G401 (cell line): ENCODE measurements around the gene ANKFY1. TPM values are rescaled to one million over a fixed set of nuclear protein-coding genes. Genes with fewer than 3 reads are reported as not detected.
"Not testable (repeated sequence)": the region's sequence is repeated elsewhere in the genome, so short reads cannot be mapped to it uniquely, and the experiment has no call there.

ENCODE experiments used
- DNase-seq: peaks from one replicate; pipeline ENCODE4 v3.0.0-alpha.2; 2015; ENCODE audit warnings: low spot score
- in situ Hi-C: cut with HindIII; loops from 2 replicates; pipeline ENCODE4 v1.10.0; 2016; ENCODE audit warnings: low sequenced_read_pairs, mixed read lengths
- total RNA-seq: library from RNA; depleted of rRNA; stranded (reverse); fragments of >200 nt; shearing (Covaris generic); gene quantifications from 2 replicates; pipeline ENCODE4 v1.2.3, GENCODE V29; 2014

The ANKFY1 gene
- total RNA-seq, 1 experiment from 2014 or later = 22.2 TPM

GRCh38 chr17:4262703-4263102, 1.1 kb downstream of the ANKFY1 start:
- in situ Hi-C loops = no loop called here
- DNase-seq = no peak

- no peak for DNase-seq
- in situ Hi-C loops = no loop called here
Measured at GRCh38 chr17:4261452-4261851, 2.3 kb downstream of the ANKFY1 start.

GRCh38 chr17:4258867-4259266, 4.9 kb downstream of the ANKFY1 start:
- no peak for DNase-seq
- in situ Hi-C loops = no loop called here

DNA sequence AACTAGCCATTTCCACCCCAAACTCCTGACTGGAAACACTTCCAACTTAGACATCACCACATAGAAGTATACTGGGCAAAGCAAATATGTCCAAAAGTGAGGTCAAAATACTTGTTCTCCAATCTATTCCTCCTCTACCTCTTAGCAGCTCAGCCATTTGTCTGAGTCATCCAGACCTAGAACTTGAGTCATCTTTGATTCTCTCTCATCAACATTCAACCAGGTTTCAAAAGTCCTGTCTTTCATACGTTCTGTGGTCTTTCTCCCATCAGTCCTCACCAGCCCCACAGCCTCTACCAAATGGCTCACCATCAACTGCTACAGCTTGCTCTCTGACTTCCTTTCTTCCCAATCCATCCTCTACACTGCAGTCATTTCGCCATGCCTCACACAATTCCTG, 6.8 kb downstream of the ANKFY1 start:
- in situ Hi-C loops = no loop called here

GRCh38 chr17:4255271-4255670, 8.5 kb downstream of the ANKFY1 start:
- in situ Hi-C loops, DNase-seq: not testable (repeated sequence)

More for the DNA sequence above, 6.8 kb downstream of the ANKFY1 start:
- no peak for DNase-seq

DNA sequence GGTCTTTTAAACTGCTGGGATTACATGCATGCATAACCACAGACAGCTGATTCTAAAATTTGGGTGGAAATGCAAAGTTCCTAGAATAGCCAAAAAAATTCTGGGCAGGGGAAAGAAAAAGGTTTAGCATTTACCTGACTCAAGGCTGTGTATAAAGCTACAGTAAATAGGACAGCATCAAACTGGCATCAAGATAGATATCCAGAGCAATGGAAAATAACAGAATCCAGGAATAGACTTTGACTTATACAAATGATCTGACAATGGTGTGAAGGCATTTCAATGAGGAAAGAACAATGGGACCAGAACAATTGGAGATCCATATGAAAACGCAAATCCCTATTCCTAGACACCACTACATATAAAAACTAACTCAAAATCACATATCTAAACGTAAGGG, 12.9 kb downstream of the ANKFY1 start:
- in situ Hi-C loops = no loop called here
- DNase-seq = no peak

DNA sequence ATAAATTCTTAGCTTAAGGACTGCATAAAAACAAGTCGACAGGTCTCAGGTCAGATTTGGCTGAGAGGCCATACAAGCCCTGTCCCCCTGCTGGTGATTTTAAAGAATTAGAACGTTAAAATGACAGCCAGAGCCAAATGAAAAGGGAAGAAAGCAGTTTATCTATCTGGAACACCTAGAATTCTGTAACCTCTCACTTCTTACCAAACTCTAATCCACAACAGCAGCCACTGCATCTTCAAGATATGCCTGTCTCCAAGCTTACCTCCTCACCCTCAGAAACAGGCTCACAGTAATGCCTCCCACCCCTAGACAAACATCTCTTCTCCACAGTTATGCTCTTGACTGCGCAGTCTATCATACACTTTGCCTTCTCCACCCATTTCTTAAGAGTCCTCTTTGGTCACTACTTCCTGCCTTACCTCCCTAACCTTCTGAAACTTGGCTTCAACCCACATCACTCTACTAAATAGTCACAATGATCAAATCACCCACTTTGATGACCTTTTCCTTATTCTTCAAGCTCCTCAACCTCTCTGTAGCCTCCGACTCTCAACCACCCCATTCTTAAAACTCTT, 14.2 kb downstream of the ANKFY1 start:
- in situ Hi-C loops = no loop called here
- peak; percentile 49 for DNase-seq

DNA sequence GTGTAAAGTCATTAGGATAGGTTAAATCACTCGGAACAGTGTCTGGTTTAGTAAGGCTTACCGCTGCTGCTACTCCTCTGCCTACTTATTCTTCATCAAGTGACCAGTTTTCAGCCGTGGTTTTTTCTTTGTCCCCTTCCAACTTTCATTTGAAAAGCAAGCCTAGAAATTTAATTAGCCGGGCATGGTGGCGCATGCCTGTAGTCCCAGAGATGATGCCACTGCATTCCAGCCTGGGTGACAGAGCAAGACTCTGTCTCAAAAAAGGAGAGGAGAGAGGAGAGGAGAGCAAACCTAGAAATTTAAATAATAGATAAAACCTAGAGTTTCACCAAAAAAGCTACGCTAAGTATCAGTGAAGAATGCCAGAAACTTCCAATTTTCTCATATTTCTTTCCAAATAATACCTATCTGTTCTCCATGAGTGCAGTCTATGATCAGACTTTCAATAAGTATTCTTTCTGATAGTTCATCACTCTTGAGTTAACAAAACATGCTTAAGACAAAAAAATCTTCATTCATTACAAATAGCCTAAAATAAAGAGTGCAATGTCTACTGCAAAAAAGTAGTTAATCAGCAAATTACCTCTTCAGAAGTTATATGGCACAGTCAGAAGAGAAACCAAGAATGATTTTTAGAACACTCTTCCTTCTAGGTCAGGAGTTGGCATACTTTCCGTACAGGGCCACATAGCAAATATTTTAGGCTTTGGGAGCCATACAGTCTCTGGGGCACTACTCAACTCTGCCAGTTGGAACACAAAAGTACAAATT, 15.1 kb downstream of the ANKFY1 start:
- in situ Hi-C loops = no loop called here

GRCh38 chr17:4247971-4248388, 15.8 kb downstream of the ANKFY1 start:
- in situ Hi-C loops = no loop called here
- no peak for DNase-seq

More for the DNA sequence above, 15.1 kb downstream of the ANKFY1 start:
- no peak for DNase-seq

DNA sequence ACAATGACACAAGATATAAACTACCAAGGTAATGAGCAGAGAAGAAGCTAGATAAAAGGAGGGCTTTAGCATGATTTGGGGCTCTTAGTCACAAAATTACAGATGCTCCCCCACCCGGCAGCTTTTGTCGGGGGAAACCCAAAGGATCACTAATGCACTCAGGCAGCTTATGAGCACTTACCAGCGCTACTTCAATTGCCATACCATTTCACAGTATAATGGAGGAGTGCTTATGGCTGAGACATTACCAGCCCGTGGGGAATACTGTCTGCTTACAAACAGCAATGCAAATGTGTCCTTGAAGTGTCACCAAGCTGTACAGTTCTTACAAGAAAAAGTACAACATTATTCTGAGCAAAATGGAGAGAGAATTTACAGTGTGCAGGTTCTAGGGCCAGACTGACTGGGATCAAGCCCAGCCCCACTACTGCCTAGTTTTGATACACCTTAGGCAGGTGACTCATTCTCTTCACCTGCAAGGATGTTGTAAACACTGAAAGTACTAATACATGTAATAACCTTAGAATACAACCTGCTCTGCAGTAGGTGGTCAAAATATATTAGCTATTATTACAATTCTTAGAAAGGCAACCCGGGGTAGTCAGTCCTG, 16.3 kb downstream of the ANKFY1 start:
- in situ Hi-C loops = no loop called here
- no peak for DNase-seq

GRCh38 chr17:4246674-4247073, 17.1 kb downstream of the ANKFY1 start:
- in situ Hi-C loops = no loop called here
- DNase-seq = no peak

GRCh38 chr17:4241535-4241934, 22.2 kb downstream of the ANKFY1 start:
- in situ Hi-C loops = no loop called here
- no peak for DNase-seq

- DNase-seq = peak; percentile 57
- in situ Hi-C loops = no loop called here
Measured at GRCh38 chr17:4236456-4236855, 27.3 kb downstream of the ANKFY1 start.

- in situ Hi-C loops = no loop called here
Measured at GRCh38 chr17:4235372-4236279, 28.2 kb downstream of the ANKFY1 start.

GRCh38 chr17:4234401-4234800, 29.4 kb downstream of the ANKFY1 start:
- in situ Hi-C loops = no loop called here
- no peak for DNase-seq

More at GRCh38 chr17:4235372-4236279, 28.2 kb downstream of the ANKFY1 start:
- no peak for DNase-seq

GRCh38 chr17:4233668-4234258, 30.0 kb downstream of the ANKFY1 start:
- in situ Hi-C loops = no loop called here
- no peak for DNase-seq

DNA sequence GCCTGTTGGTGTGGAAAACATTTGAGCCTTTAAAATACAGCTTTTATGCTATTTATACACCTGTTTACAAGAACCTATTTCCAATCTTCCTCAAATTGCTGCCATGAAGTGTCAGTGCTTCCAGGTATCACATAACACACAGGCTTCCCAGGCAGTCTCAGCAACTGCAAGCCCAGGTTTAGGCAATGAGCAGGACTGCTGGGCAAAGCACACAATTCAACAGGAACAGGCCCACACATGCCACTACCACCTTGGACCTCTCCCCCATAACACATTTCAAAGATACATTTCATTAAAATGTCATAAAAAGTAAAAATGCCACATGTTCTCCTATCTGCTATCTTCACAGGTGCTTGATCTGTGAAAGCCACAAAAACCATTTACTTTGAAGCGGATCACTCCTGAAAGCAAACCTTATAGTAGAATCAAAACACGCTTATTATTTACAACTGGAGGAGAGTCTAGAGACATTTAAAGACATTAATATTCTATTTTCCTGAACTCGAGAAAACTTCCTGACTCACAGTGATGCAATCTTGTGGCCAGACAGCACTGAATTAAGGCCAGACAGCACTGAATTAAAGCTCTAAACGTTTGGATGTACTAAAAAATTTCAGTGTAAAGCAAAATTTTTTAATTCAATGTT, 31.5 kb downstream of the ANKFY1 start:
- in situ Hi-C loops = no loop called here
- no peak for DNase-seq

DNA sequence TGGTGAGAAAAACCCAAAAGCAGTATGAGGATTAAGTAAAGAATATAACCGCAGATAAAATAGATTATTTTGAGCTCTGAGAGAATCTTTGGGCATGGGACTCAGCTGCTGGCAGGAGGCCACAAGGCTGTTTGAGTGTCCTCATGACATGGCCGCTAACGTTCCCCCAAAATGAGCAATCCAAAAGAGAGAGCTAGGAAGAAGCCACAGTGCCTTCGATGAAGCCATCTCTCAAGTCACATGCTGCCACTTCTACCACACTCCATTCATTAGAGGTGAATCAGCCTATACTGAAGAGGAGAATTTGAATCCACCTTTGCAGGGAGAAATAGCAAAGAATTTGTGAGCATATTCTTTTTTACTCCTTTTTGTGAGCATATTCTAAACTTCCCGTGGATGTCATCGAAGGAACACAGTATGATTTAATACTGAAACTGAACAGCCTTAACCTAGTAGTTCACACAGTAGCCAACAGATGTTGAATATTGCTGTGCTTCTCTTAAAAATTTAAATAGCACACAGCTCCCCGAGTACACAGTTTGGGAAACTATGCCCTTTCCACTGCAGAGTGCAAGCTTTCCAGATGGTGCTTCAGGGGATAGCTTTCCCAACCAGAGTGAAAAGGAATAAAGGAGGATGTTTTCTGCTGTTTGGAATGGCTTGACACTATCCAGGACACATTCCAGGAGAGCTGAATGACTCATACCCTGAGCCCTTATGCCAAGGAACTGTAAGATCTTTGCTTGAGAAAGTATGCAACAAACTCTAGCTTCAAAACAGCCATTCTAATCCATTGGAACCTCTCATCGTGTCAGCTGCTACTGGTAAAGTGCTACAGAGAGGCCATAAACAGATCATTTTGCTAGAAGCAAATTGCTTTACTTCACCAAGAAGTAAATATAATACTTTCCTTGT, 33.9 kb downstream of the ANKFY1 start:
- peak; percentile 54 for DNase-seq
- in situ Hi-C loops = no loop called here
